ENCODE results near the gene CDC42EP3.

GRCh38 chr2:37665604-37666362, 5.7 kb downstream of the CDC42EP3 start:
- no peak for TF ChIP-seq CTCF (IDR thresholded peaks at IDR 0.05; ENCODE audit: borderline replicate concordance, extremely low read depth, low read length, poor library complexity, severe bottlenecking)
- no peak for TF ChIP-seq EZH2 (IDR thresholded peaks at IDR 0.05; ENCODE audit: borderline replicate concordance, low read depth, low read length, severe bottlenecking)

All from DND-41 (cell line).